Measurements from ENCODE around the gene ZNF746. TPM values are rescaled to one million over a fixed set of nuclear protein-coding genes. Genes with fewer than 3 reads are reported as not detected.

The ZNF746 gene
- total RNA-seq, 1 experiment from 2014 or later, result 19.4 TPM

DNA sequence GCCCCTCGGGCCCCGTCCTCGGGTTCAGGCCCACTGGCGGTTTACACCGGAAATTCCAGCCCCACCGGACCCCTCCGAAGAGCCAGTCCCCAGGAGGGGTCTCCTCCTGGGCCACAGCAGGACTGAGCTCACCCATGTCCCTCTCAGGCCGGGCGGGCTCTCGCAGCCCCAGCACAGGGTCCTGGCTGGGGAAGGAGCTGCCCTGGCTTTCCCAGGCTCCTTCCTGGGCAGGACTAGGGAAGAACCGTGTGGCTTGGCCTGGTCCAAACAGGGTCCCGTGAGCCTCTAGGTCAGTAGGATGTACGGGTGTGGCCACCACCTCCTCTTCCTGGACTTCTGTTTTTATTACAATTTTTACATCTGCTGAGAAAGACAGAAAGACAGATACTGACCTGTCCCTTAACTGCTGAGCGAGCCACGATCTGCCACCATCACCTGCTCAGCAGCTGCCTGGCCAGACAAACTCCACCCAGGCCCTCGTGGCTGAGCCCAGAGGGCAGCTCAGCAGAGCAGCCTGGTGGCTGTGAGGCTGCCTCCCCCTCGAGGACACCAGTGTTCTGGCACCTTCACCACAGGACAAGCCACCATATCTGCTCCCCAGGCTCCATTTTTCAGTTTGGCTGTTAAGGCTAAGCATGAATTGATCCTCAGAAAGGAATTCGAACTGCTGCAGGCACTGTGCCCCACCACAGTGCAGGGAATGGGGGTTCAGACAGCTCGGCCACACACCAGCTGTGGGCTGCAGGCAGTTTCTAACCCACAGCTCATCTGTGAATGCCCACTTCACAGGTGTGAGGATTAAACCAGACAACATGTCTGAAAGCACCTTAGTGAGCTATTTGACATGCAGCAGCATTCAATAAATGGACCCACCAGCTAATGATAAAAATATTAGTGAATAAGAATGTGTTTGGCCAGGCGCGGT lies 22.2 kb downstream of the ZNF746 start:
- Histone ChIP-seq H3K4me3 (ENCODE audit: insufficient read depth, low read depth, low read length) (no peak overlapping the region), H3K27me3 (ENCODE audit: control insufficient read depth, insufficient read depth, low read length) (no peaks in the 10 kb centered on the region), H3K36me3 (replicated peaks; ENCODE audit: control insufficient read depth, insufficient read depth, low read length) (peaks cover 5% of the 10 kb centered on the region)
- no peak for DNase-seq

DNA sequence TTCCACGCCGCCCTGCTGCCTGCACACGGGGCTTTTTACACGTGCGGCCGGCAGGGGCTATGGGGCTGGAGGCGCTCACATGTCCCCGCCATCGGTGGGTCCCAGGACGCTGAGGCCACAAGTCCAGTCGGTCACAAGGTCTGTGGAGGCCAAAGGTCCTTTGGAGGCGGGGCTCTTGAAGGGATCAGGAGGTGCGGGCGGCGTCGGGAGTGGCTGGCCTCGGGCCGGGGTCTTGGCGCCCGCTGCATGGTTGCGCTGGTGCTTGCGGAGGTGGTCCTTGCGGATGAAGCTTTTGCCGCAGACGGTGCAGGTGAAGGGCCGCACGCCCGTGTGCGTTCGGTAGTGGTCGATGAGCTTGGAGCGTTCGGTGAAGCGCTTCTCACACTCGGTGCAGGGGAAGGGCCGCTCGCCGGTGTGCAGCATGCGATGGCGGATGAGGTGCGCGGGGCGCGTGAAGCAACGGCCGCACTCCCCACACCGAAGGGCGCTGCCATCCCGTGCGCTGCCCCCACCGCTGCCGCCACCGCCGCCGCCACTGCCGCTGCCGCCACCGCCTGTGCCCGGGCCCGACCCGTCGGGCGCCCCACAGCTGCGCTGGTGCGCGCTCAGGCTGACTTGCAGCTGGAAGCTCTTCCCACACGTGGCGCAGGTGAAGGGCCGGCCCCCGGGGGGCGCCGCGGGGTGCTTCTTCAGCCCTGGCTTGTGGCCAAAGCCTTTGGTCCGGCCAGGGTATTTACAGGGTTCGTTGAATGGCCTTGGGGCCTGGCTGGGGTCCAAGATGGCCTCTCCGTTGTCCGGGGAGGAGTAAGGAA lies 23.1 kb downstream of the ZNF746 start:
- peak; percentile 70 for DNase-seq
- Histone ChIP-seq H3K27me3 (ENCODE audit: control insufficient read depth, insufficient read depth, low read length) (no peaks in the 10 kb centered on the region), H3K4me3 (ENCODE audit: insufficient read depth, low read depth, low read length) (no peak overlapping the region), H3K36me3 (replicated peaks; ENCODE audit: control insufficient read depth, insufficient read depth, low read length) (peaks cover 5% of the 10 kb centered on the region)

DNA sequence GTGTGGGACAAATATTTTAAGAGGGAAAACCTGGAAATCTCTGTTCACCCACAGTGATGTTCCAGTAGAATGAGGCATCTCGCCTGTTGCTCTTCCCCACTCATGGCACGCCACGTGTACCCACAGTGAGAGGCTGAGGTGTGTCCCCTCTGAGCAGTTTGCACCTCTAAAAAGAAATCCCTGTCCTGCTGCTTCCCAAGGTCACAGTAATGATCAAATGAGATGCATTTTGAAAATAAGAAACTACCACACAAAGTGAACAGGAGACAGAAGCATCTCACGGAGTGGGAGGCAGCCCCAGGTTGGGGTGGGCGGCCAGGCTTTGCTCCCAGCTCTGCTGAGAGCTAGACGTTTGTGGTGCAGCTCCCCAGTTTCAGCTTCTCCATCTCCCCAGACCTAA lies 24.4 kb downstream of the ZNF746 start:
- H3K4me3 ChIP-seq (ENCODE audit: insufficient read depth, low read depth, low read length), result no peak overlapping the region
- H3K36me3 ChIP-seq (replicated peaks; ENCODE audit: control insufficient read depth, insufficient read depth, low read length), result peaks cover 5% of the 10 kb centered on the region
- no peaks in the 10 kb centered on the region for H3K27me3 ChIP-seq (ENCODE audit: control insufficient read depth, insufficient read depth, low read length)
- DNase-seq, result no peak

- Histone ChIP-seq H3K4me3 (ENCODE audit: insufficient read depth, low read depth, low read length) (no peak overlapping the region), H3K36me3 (replicated peaks; ENCODE audit: control insufficient read depth, insufficient read depth, low read length) (peaks cover 3% of the 10 kb centered on the region), H3K27me3 (ENCODE audit: control insufficient read depth, insufficient read depth, low read length) (no peaks in the 10 kb centered on the region)
- no peak for DNase-seq
Measured at GRCh38 chr7:149471289-149471953, 26.2 kb downstream of the ZNF746 start.

DNA sequence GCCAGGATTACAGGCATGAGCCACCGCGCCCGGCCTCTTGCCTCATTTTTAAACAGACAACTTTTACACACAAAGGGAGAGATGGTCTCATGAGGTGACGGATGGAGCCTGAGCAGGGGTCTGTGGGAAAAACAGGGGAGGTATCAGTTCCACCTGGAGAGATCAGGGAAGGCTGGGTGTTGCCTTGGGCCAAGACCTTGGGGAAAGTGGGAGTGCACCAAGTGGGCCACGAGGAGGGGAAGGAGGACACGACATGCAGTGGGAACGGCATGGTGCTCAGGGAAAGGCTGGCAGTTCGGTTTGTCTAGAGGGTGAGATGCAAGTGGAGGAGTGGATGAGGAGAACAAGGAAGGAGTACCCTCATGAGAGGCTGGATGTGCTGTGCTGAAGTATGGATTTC lies 27.8 kb downstream of the ZNF746 start:
- Histone ChIP-seq H3K4me3 (ENCODE audit: insufficient read depth, low read depth, low read length) (no peak overlapping the region), H3K27me3 (ENCODE audit: control insufficient read depth, insufficient read depth, low read length) (no peaks in the 10 kb centered on the region), H3K36me3 (replicated peaks; ENCODE audit: control insufficient read depth, insufficient read depth, low read length) (peaks cover 1% of the 10 kb centered on the region)
- DNase-seq, result no peak

GRCh38 chr7:149468208-149468607 lies 29.4 kb downstream of the ZNF746 start:
- H3K36me3 ChIP-seq (replicated peaks; ENCODE audit: control insufficient read depth, insufficient read depth, low read length), result peaks cover 1% of the 10 kb centered on the region; the same call in 1 of the 2 replicates
- no peak for DNase-seq
- no peak overlapping the region for H3K4me3 ChIP-seq (ENCODE audit: insufficient read depth, low read depth, low read length)
- no peaks in the 10 kb centered on the region for H3K27me3 ChIP-seq (ENCODE audit: control insufficient read depth, insufficient read depth, low read length)

DNA sequence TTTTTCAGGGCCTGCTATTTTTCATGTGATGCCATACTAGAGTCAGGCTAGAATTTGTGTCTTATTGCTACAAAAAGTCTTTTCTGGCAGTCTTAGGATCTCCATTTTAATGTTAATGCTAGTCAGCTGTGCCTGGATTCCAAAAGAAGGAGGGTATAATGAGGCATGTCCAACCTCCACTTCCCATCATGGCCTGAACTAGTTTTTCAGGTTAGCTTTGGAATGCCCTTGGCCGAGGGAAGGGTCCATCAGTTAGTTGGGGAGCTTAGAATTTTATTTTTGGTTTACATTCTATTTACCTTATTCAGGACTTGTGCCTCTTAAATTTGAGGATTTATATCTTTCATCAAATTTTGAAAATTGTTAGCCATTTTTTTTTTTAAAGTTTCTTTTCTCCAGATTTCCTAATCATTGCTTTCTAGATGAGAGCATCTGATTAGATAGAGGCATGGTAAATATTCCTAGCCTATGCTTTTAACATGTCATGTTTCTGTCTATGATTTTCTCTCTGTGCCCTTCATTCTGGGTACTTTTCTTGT lies 30.2 kb downstream of the ZNF746 start:
- peaks cover under 1% of the 10 kb centered on the region; the same call in 1 of the 2 replicates for H3K27me3 ChIP-seq (ENCODE audit: control insufficient read depth, insufficient read depth, low read length)
- no peak overlapping the region for H3K4me3 ChIP-seq (ENCODE audit: insufficient read depth, low read depth, low read length)
- H3K36me3 ChIP-seq (replicated peaks; ENCODE audit: control insufficient read depth, insufficient read depth, low read length), result no peaks in the 10 kb centered on the region
- no peak for DNase-seq

DNA sequence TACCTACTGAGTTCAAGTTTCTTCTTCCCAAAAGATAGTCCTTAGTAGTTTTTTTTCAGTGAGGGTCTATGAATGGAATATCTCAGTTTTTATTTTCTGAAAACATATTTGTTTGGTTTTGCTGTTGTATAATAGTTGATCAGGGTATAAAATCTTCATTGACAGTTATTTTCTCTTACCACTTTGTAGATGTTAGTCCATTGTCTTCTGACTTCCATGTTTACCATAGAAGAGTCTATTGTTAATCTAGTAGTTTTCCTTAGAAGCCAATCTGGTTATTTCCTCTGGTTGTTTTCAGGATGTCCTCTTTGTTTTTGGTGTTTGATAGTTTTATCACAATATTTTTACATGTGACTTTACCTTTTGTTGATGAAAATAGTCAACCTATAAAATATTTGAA lies 31.2 kb downstream of the ZNF746 start:
- no peaks in the 10 kb centered on the region for H3K36me3 ChIP-seq (replicated peaks; ENCODE audit: control insufficient read depth, insufficient read depth, low read length)
- peaks cover 6% of the 10 kb centered on the region for H3K27me3 ChIP-seq (ENCODE audit: control insufficient read depth, insufficient read depth, low read length)
- no peak overlapping the region for H3K4me3 ChIP-seq (ENCODE audit: insufficient read depth, low read depth, low read length)
- no peak for DNase-seq

DNA sequence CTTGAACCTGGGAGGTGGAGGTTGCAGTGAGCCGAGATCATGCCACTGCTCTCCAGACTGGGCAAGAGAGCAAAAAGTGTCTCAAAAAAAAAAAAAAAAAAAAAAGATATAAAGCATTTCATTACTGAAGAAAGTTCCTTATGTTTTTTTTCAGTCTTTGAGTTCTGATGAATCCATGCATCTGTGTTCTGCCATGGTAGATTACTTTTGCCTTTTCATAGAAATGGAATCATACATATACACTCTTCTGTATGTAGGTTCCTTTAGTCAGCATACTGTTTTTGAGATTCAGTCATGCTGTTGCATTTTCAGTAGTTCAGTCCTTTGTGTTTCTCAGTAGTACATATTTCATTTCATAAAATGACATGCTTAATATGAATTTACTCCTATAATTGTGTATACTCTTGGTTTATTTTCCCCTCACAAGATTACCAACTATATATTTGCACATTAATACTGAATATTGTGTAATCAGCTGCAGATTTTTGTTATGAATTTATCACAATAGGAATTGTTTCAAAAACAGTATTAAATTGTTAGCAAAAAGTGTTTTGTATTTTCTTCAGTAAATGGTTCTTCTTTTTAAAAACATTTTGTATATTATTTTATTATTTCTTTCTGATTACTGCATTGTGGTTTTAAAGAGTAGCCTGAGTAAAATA lies 34.0 kb downstream of the ZNF746 start:
- Histone ChIP-seq H3K36me3 (replicated peaks; ENCODE audit: control insufficient read depth, insufficient read depth, low read length) (no peaks in the 10 kb centered on the region), H3K4me3 (ENCODE audit: insufficient read depth, low read depth, low read length) (no peak overlapping the region), H3K27me3 (ENCODE audit: control insufficient read depth, insufficient read depth, low read length) (peaks cover 20% of the 10 kb centered on the region)
- no peak for DNase-seq

GRCh38 chr7:149462101-149462520 lies 35.5 kb downstream of the ZNF746 start:
- Histone ChIP-seq H3K36me3 (replicated peaks; ENCODE audit: control insufficient read depth, insufficient read depth, low read length) (no peaks in the 10 kb centered on the region), H3K4me3 (ENCODE audit: insufficient read depth, low read depth, low read length) (no peak overlapping the region), H3K27me3 (ENCODE audit: control insufficient read depth, insufficient read depth, low read length) (peaks cover 22% of the 10 kb centered on the region)
- no peak for DNase-seq

DNA sequence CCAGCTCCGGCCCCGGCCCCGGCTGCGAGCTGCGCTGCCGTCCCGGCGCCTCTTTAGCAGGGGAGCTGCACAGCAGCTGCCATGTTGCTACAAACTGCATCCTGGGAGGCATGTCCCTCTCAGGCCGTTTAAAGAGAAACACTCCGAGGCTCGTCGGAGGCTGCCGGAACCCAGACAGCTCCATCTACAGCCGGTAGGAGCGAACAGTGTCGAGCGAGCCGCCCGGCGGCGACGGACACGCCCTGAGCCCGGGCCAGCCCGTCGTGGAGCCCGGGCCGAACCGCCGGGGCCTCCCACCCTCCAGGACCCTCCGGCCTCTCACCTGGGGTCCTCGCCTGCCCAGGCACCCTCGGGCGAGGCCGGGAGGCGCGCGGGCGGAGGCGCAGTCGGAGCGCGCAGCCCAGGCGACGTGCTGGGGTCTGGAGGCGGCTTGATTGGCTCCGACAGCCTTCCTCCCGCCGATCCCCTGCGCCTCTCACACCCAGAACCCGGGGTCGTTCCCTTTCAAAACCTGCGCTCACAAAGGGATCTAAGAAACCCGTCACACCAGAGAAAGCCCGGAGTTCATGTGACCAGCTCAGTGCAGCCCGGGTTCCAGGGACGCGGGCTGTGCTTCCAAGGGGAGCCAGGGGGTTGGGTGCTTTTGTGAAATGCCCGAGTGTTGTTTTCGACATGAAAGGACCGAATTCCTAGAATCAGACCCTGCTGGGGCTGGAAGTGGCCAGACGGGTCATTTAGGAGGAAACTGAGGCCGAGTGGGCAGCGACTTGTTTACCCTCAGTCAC lies 36.9 kb downstream of the ZNF746 start, which contains the start of gene ZNF777:
Gene ZNF777 (minus strand): TSS at position 570 of the 785 bp plus-strand sequence. CDS start 5,040 bp downstream, outside the sequence.
- peak; percentile 90 for DNase-seq
- H3K4me3 ChIP-seq (ENCODE audit: insufficient read depth, low read depth, low read length), result peak within 1 kb of the TSS; percentile 65
- H3K36me3 ChIP-seq (replicated peaks; ENCODE audit: control insufficient read depth, insufficient read depth, low read length), result no peaks in the 10 kb centered on the region
- peaks cover 22% of the 10 kb centered on the region for H3K27me3 ChIP-seq (ENCODE audit: control insufficient read depth, insufficient read depth, low read length)

DNA sequence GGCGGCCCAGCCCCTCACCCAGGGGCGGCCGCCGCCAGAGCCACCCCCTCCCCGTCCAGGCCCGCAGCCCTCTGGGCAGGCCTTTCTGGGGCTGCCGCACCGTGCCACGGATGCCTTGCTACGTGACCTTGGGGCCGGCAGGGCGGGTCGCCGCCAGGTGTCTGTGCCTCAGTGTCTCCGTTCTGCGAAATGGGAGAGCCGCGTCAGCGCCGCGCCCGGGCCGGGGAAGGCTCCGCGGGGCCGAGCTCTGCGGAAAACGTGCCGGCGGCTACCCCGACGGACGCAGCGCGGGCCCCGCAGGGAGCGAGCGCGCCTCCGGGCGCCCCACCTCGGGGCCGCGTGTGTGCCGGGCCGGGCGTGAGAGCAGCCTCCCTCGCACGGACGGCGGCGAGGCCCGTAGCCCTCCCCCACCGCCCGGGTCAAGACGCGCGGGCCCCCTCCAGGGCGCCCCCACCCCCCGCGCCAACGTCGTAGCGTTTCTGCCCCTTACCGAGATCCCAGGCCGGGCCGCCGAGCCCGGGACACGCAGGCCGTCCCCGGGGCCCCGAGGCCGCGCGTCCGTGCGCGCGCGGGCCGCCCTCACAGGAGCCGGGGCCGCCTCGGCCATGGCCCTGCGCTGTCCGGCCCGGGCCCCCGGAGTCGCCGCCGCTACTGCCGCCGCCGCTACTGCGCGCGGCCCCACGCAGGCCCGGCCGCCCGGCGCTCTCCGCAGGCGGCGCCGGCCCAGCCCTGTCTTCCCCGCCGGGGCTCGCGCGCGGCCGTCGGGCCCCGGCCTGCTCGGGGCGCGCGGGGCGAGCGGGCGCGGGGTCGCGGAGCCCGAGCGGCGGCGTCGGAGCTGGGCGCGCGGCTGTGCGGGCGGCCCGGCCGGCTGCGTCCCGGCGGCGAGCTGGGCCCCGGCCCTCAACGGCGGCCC lies 37.8 kb downstream of the ZNF746 start:
- Histone ChIP-seq H3K4me3 (ENCODE audit: insufficient read depth, low read depth, low read length) (peak overlapping the region; percentile 65), H3K27me3 (ENCODE audit: control insufficient read depth, insufficient read depth, low read length) (peaks cover 22% of the 10 kb centered on the region), H3K36me3 (replicated peaks; ENCODE audit: control insufficient read depth, insufficient read depth, low read length) (no peaks in the 10 kb centered on the region; the same call in 1 of the 2 replicates)
- DNase-seq, result peak; percentile 86

All from H7 (cell line).